GM18502 (cell line): ENCODE data around the gene NUMBL.
"Not testable (repeated sequence)": the region's sequence is repeated elsewhere in the genome, so short reads cannot be mapped to it uniquely, and the experiment has no call there.

ENCODE experiments used
- ATAC-seq: cut with Tn5 transposase; IDR thresholded peaks from one replicate; pipeline ENCODE4 v1.9.1; 2021; ENCODE audit warnings: mild to moderate bottlenecking; ENCODE audit not compliant: unreplicated experiment, poor library complexity

NUMBL gene

GRCh38 chr19:40639638-40639982, 50.8 kb downstream of the NUMBL start:
- no peak for ATAC-seq

DNA sequence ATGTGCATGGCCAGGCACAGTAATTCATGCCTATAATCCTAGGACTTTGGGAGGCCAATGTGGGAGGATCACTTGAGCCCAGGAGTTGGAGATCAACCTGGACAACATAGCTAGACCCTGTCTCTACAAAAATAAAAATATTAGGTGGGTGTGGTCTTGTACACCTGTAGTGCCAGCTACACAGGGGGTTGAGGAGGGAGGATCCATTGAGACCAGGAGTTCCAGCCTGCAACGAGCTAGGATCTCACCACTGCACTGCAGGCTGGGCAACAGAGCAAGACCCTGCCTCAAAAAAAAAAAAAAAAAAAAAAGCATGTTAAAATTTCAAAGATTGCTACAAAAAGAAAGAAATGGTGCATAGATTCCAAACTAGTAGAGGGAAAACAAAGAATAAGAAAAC, 52.1 kb downstream of the NUMBL start:
- ATAC-seq: no peak

- no peak for ATAC-seq
Measured at GRCh38 chr19:40633207-40633606, 57.2 kb downstream of the NUMBL start.

- no peak for ATAC-seq
Measured at GRCh38 chr19:40632311-40633036, 58.0 kb downstream of the NUMBL start.

- ATAC-seq: no peak
Measured at GRCh38 chr19:40630571-40631160, 59.8 kb downstream of the NUMBL start.

DNA sequence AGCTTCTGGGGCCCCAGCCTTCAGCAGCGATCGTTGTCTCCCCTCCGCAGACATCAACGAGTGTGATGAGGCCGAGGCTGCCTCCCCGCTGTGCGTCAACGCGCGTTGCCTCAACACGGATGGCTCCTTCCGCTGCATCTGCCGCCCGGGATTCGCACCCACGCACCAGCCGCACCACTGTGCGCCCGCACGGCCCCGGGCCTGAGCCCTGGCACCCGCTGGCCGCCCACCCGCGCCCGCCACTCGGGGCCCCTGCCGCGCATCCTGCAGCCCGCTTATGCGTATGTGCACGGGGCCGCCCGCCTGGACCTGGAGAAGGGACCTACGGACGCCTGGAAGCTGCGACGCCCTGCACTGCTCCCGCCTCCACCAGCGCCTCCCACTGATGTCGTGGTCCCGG, 61.1 kb downstream of the NUMBL start:
- no peak for ATAC-seq

- ATAC-seq: no peak
Measured at GRCh38 chr19:40627486-40628279, 62.8 kb downstream of the NUMBL start.

DNA sequence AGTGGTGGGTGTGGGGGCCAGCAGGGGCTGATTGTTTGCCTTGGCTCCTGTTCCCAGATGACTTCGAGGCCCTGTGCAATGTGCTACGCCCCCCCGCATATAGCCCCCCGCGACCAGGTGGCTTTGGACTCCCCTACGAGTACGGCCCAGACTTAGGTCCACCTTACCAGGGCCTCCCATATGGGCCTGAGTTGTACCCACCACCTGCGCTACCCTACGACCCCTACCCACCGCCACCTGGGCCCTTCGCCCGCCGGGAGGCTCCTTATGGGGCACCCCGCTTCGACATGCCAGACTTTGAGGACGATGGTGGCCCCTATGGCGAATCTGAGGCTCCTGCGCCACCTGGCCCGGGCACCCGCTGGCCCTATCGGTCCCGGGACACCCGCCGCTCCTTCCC, 63.5 kb downstream of the NUMBL start:
- ATAC-seq: no peak

DNA sequence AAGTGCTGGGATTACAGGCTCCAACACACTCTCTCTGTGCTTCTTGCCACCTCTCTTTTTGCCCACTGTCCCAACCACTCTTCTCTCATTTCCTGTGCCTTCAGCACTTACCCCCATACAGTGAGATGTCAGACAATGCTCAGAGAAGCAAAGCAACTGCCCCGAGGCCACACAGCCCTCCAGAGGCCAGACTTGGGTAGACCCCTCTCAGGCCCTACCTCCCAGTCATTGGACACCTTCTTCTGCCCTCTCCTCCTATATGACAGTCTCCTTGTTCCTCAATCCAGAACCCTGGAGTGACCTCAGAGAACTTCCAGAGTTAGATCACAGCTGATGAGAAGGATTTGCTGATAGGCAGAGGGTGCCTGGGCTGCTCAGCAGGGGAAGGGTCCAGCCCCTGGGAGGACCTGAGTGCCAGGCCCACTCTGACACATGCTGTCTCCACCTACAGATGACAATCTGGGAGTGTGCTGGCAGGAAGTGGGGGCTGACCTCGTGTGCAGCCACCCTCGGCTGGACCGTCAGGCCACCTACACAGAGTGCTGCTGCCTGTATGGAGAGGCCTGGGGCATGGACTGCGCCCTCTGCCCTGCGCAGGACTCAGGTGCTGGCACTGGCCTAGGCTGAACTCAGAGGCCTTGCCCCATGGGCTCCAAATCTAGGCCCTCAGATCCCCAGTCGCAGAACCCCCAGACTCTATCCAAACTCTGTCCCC, 64.9 kb downstream of the NUMBL start:
- ATAC-seq: no peak

- not testable (repeated sequence) for ATAC-seq
Measured at GRCh38 chr19:40624369-40625153, 65.9 kb downstream of the NUMBL start.

DNA sequence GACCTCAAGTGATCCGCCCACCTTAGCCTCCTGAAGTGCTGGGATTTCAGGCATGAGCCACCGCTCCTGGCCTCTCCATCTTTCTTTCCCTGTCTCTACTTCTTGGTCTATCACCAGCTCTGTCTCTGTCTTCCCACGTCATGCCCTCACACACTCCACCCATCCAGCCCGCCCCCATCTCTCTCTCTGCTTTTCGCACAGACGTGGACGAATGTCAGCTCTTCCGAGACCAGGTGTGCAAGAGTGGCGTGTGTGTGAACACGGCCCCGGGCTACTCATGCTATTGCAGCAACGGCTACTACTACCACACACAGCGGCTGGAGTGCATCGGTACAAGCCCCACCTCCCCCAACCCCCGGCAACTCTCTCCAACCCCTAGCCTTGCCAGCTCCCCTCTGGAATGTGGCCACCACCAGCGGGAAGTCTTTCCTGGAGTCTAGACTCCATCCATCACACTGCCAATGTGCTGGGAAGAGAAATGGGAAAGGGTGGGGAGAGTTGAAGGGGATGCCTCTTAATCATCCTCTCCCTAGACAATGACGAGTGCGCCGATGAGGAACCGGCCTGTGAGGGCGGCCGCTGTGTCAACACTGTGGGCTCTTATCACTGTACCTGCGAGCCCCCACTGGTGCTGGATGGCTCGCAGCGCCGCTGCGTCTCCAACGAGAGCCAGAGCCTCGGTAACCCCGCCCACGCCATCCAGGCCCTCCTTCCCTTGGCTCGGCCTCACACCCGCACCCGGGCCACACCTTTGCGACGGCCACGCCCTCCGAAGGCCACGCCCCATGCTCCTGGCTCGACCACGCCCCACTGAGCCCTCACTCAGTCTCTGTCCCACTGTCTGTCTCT, 66.8 kb downstream of the NUMBL start:
- no peak for ATAC-seq

DNA sequence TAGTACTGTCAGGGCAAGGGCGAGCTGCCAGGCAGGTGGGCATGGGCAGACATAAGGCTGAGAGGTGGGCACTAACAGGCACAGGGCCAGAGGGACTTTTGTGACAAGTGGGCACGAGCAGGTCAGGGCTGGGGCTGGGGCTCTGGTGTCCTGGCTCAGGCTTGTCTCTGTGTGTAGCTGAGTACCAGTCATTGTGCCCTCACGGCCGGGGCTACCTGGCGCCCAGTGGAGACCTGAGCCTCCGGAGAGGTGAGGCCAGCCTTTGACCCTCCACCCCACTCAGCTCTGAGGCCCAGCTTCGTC, 67.7 kb downstream of the NUMBL start:
- ATAC-seq: no peak

DNA sequence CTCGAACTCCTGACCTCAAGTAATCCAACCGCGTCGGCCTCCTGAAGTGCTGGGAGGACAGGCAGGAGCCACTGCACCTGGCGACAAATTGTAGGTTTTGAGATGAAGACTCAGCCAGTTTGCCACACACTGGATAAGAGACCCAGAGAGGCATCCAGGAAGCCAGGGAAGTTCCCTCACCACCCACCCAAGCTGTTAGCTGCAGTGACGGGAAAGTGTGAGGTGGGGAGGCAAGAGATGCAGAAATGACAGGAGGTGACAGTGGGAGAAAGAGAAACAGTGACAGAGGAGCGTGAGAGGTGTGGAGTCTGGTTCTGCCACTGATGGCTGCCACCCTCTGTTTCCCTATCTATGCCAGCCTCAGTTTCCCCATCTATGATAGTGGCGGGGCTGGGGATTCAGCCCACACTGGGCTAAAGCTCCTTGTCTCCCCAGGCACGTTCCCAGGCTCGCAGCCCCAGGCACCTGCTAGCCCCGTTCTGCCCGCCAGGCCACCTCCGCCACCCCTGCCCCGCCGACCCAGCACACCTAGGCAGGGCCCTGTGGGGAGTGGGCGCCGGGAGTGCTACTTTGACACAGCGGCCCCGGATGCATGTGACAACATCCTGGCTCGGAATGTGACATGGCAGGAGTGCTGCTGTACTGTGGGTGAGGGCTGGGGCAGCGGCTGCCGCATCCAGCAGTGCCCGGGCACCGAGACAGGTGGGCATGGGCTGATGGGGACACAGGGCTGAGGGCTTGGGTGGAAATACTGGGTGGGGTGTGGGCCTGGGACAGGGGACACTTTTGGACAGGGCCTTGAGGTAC, 68.3 kb downstream of the NUMBL start:
- no peak for ATAC-seq

DNA sequence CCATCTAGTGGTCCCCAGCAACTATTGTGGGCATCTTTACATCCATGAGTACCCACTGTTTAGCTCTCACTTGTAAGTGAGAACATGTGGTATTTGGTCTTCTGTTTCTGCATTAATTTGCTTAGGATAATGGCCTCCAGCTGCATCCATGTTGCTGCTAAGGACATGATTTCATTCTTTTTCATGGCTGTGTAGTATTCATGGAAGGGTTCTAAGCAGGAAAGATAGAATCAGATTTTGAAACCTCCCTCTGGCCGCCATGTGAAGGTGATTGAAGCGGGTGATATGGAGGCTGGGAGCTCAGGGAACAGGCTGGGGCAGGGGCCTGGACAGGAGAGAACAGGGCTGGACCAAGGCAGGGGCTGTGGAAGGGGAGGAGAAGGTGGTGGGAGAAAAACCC, 69.2 kb downstream of the NUMBL start:
- ATAC-seq: no peak

DNA sequence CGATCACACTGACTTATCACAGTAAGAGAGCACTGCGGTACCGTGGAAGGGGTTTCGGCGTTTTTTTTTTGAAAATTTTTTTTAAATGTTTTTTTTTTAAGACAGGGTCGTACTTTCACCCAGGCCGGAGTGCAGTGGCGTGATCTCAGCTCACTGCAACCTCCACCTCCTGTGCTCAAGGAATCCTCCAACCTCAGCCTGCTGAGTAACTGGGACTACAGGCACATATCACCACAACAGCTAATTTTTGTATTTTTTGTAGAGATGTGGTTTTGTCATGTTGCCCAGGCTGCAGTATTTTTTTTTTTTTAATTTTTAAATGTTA, 70.3 kb downstream of the NUMBL start:
- ATAC-seq: no peak

DNA sequence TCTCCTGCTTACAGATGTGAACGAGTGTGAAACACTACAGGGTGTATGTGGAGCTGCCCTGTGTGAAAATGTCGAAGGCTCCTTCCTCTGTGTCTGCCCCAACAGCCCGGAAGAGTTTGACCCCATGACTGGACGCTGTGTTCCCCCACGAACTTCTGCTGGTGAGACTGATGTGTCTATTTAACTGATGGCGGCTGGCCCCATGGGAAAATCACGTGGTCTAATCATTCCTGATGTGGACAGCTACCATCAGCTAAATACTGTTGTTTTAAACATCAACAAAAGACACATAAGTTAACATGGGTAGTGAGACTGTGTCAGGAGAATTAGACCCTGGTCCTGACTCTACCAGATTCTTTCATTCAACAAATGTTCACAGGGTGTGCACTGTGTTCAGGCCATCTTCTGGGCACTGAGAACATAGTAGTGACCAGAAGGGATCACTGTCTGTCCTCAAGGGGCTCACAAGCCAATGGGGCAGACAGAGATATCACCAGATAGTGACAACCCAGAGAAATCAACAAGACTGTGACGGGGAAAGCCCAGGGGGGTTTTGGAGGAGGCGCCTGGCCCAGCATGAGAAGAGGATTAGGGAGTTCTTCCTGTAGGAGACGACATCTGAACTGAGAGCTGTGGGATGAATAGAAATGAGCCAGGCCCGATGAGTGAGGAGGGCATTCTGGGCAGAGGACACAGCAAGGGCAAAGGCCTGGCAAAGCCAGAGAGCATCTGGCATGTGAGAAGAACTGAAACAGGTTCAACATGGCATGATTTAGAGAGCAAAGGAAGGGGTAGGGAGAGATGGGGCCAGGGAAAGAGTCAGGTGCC, 70.9 kb downstream of the NUMBL start:
- ATAC-seq: no peak

DNA sequence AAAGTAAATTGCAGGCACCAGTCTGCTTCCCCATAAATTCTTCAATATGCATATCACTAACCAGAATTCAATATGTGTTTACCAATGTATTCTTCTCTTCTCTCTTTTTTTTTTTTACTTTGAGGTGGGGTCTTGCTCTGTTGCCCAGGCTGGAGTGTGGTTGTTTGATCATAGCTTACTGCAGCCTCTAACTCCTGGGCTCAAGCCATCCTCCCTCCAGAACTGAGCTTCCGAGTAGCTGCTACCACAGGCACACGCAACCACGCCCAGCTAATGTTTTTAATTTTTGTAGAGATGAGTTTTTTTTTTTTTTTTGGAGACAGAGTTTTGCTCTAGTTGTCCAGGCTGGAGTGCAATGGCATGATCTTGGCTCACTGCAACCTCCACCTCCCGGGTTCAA, 72.5 kb downstream of the NUMBL start:
- no peak for ATAC-seq

DNA sequence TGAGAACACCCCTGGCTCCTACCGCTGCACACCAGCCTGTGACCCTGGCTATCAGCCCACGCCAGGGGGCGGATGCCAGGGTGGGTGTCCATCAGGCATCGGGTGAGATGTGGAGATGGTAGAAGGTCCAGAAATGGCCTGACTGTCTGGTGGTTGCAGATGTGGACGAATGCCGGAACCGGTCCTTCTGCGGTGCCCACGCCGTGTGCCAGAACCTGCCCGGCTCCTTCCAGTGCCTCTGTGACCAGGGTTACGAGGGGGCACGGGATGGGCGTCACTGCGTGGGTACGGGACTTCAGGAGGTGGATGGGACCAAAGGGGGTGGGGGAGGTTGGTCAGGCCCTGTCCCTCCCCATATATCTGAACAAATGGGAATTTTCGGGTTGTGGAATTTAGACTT, 73.5 kb downstream of the NUMBL start:
- ATAC-seq: no peak
